ENCODE results near the gene KIF5C.

The KIF5C gene

GRCh38 chr2:148887350-148888002, 12.4 kb downstream of the KIF5C start:
- DNase-seq (ENCODE audit: low read depth in 2 of 2), result no peak

- no peak for DNase-seq (ENCODE audit: low read depth in 2 of 2)
Observed at GRCh38 chr2:148888003-148888501, 13.0 kb downstream of the KIF5C start.

GRCh38 chr2:148888986-148889385, 14.0 kb downstream of the KIF5C start:
- no peak for DNase-seq (ENCODE audit: low read depth in 2 of 2)

- no peak for DNase-seq (ENCODE audit: low read depth in 2 of 2)
Observed at GRCh38 chr2:148893906-148894305, 18.9 kb downstream of the KIF5C start.

- no peak for DNase-seq (ENCODE audit: low read depth in 2 of 2)
Observed at GRCh38 chr2:148896136-148896535, 21.1 kb downstream of the KIF5C start.

- DNase-seq (ENCODE audit: low read depth in 2 of 2), result no peak
Observed at GRCh38 chr2:148899638-148900318, 24.8 kb downstream of the KIF5C start.

GRCh38 chr2:148900350-148900837, 25.4 kb downstream of the KIF5C start:
- no peak for DNase-seq (ENCODE audit: low read depth in 2 of 2)

- DNase-seq (ENCODE audit: low read depth in 2 of 2), result no peak
Observed at GRCh38 chr2:148901142-148901541, 26.1 kb downstream of the KIF5C start.

- DNase-seq (ENCODE audit: low read depth in 2 of 2), result no peak
Observed at GRCh38 chr2:148902798-148903197, 27.8 kb downstream of the KIF5C start.

- no peak for DNase-seq (ENCODE audit: low read depth in 2 of 2)
Observed at GRCh38 chr2:148903294-148903693, 28.3 kb downstream of the KIF5C start.

- no peak for DNase-seq (ENCODE audit: low read depth in 2 of 2)
Observed at GRCh38 chr2:148903979-148904378, 29.0 kb downstream of the KIF5C start.

GRCh38 chr2:148906124-148906523, 31.1 kb downstream of the KIF5C start:
- no peak for DNase-seq (ENCODE audit: low read depth in 2 of 2)

GRCh38 chr2:148907085-148907785, 32.2 kb downstream of the KIF5C start:
- no peak for DNase-seq (ENCODE audit: low read depth in 2 of 2)

GRCh38 chr2:148909114-148909513, 34.1 kb downstream of the KIF5C start:
- DNase-seq (ENCODE audit: low read depth in 2 of 2), result no peak

GRCh38 chr2:148913061-148913460, 38.0 kb downstream of the KIF5C start:
- no peak for DNase-seq (ENCODE audit: low read depth in 2 of 2)

- no peak for DNase-seq (ENCODE audit: low read depth in 2 of 2)
Observed at GRCh38 chr2:148913492-148913891, 38.5 kb downstream of the KIF5C start.

GRCh38 chr2:148914463-148914862, 39.4 kb downstream of the KIF5C start:
- DNase-seq (ENCODE audit: low read depth in 2 of 2), result no peak

- no peak for DNase-seq (ENCODE audit: low read depth in 2 of 2)
Observed at GRCh38 chr2:148917431-148917830, 42.4 kb downstream of the KIF5C start.

- no peak for DNase-seq (ENCODE audit: low read depth in 2 of 2)
Observed at GRCh38 chr2:148918554-148918953, 43.5 kb downstream of the KIF5C start.

- DNase-seq (ENCODE audit: low read depth in 2 of 2), result no peak
Observed at GRCh38 chr2:148920559-148920958, 45.5 kb downstream of the KIF5C start.

- no peak for DNase-seq (ENCODE audit: low read depth in 2 of 2)
Observed at GRCh38 chr2:148922062-148922461, 47.0 kb downstream of the KIF5C start.

- no peak for DNase-seq (ENCODE audit: low read depth in 2 of 2)
Observed at GRCh38 chr2:148922776-148923475, 47.9 kb downstream of the KIF5C start.
